SU-DHL-6 (cell line): ENCODE results near the gene LTC4S.

ENCODE experiments used
- CTCF ChIP-seq: fragments of 200-600 bp; sonication (generic); IDR thresholded peaks from one replicate; pipeline ENCODE4 v1.5.1; 2017; ENCODE audit warnings: antibody characterized with exemption, mild to moderate bottlenecking, low read length, moderate library complexity; ENCODE audit not compliant: insufficient read depth, poor library complexity, severe bottlenecking
- EZH2phosphoT487 ChIP-seq: fragments of 200-600 bp; sonication (generic), shearing (Covaris generic); conservative IDR thresholded peaks from 2 replicates; pipeline ENCODE4 v1.6.1; 2018; ENCODE audit warnings: mild to moderate bottlenecking, antibody characterized with exemption, low read length, moderate library complexity, mixed read lengths

DNA sequence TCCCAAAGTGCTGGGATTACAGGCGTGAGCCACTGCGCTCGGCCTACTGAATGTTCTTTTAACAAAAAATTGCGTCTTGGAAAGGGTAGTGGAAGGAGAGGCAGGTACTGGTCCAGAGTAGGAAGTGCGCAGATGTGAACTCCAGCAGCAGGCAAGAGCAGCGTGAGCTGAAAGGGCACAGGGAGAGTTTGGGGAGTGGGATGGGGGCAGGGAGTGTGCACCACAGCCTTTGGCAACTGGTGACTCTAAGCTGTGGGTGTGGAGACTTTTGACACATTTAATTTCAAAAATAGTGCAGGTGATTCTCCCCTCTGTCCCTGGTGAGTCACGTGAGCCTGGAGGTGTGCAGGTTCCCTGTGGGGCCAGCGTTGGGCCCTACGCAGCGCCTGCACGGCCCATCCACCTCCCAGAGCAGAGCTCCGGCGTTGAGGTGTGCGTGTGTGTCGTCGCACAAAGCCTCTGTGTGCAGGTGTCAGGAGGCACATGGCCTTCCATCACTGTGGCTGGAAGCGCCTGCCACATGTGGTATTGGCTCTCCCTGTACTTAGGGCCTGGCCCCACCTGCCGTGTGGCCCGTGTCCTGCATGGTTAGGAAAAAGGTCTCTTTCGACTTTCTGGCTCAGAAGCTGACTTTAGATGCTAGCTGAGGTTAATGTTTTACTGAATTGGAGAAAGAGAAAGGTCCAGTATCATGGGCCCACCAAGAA is 38.4 kb downstream of the LTC4S start:
- TF ChIP-seq CTCF (no peak), EZH2phosphoT487 (no peak)
